ENCODE measurements around the gene CPTP.

DNA sequence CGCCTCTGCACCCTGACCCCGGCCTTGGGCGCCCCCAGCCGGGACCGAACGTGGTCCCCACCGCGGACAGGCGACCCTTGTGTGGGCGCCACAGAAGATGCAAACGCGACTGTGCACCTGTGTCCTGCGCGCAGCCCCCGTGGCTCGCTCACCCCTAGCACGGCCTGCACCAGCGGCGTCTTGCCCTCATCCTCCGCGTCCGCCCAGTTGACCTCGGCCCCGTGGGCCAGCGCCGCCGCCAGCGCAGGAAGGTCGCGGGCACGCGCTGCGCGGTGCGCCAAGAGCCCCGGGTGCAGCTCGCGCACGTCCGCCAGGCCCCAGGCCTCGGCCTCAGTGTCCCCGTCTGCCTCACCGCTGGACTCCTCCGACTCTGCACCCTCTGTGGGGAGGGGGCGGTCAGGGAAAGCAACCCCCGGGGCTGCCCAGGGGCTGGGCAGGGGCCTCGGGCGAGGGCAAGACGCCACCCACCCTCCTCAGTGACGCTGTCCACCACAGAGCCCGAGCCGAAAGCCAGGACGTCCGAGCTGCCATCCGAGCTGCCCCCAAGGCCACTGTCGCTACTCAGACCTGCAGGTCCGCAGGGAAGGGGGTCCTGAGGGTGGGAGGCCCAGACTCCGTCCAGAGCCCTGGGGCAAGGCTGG is 30.2 kb upstream of the CPTP start:
- TF ChIP-seq, protein P1, sequence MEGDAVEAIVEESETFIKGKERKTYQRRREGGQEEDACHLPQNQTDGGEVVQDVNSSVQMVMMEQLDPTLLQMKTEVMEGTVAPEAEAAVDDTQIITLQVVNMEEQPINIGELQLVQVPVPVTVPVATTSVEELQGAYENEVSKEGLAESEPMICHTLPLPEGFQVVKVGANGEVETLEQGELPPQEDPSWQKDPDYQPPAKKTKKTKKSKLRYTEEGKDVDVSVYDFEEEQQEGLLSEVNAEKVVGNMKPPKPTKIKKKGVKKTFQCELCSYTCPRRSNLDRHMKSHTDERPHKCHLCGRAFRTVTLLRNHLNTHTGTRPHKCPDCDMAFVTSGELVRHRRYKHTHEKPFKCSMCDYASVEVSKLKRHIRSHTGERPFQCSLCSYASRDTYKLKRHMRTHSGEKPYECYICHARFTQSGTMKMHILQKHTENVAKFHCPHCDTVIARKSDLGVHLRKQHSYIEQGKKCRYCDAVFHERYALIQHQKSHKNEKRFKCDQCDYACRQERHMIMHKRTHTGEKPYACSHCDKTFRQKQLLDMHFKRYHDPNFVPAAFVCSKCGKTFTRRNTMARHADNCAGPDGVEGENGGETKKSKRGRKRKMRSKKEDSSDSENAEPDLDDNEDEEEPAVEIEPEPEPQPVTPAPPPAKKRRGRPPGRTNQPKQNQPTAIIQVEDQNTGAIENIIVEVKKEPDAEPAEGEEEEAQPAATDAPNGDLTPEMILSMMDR (IDR thresholded peaks at IDR 0.05), result no peak
- TF ChIP-seq POLR2AphosphoS5 (IDR thresholded peaks at IDR 0.05), result no peak

All from esophagus muscularis mucosa (tissue), 3 donors.